HG03469 (cell line): ENCODE data around the gene CUL9.

Experiments used
- ATAC-seq: cut with Tn5 transposase; IDR thresholded peaks from one replicate; pipeline ENCODE4 v1.9.1; 2021; ENCODE audit warnings: mild to moderate bottlenecking, moderate library complexity, moderate number of reproducible peaks; ENCODE audit not compliant: unreplicated experiment

The CUL9 gene

GRCh38 chr6:43254138-43254817 lies 72.3 kb downstream of the CUL9 start:
- no peak for ATAC-seq

GRCh38 chr6:43254846-43255245 lies 72.8 kb downstream of the CUL9 start:
- no peak for ATAC-seq

GRCh38 chr6:43255408-43256054 lies 73.5 kb downstream of the CUL9 start:
- no peak for ATAC-seq

- no peak for ATAC-seq
Observed at GRCh38 chr6:43256670-43257366, 74.8 kb downstream of the CUL9 start.

GRCh38 chr6:43257367-43258145 lies 75.6 kb downstream of the CUL9 start:
- no peak for ATAC-seq

GRCh38 chr6:43258180-43258579 lies 76.2 kb downstream of the CUL9 start:
- ATAC-seq = no peak

- ATAC-seq = no peak
Observed at GRCh38 chr6:43258807-43259686, 77.1 kb downstream of the CUL9 start.

GRCh38 chr6:43260791-43261190 lies 78.8 kb downstream of the CUL9 start:
- no peak for ATAC-seq

GRCh38 chr6:43261198-43261597 lies 79.2 kb downstream of the CUL9 start:
- ATAC-seq = no peak

GRCh38 chr6:43262000-43262779 lies 80.2 kb downstream of the CUL9 start:
- ATAC-seq = no peak

- no peak for ATAC-seq
Observed at GRCh38 chr6:43262780-43263313, 80.9 kb downstream of the CUL9 start.

- no peak for ATAC-seq
Observed at GRCh38 chr6:43263314-43264178, 81.5 kb downstream of the CUL9 start.

GRCh38 chr6:43264599-43265145 lies 82.7 kb downstream of the CUL9 start:
- ATAC-seq = no peak

GRCh38 chr6:43265564-43265963 lies 83.6 kb downstream of the CUL9 start:
- ATAC-seq = no peak

- no peak for ATAC-seq
Observed at GRCh38 chr6:43267619-43268354, 85.8 kb downstream of the CUL9 start.

GRCh38 chr6:43268355-43268700 lies 86.3 kb downstream of the CUL9 start:
- no peak for ATAC-seq

- no peak for ATAC-seq
Observed at GRCh38 chr6:43268782-43269272, 86.8 kb downstream of the CUL9 start.
